Measurements from ENCODE around the gene GORASP2.

DNA sequence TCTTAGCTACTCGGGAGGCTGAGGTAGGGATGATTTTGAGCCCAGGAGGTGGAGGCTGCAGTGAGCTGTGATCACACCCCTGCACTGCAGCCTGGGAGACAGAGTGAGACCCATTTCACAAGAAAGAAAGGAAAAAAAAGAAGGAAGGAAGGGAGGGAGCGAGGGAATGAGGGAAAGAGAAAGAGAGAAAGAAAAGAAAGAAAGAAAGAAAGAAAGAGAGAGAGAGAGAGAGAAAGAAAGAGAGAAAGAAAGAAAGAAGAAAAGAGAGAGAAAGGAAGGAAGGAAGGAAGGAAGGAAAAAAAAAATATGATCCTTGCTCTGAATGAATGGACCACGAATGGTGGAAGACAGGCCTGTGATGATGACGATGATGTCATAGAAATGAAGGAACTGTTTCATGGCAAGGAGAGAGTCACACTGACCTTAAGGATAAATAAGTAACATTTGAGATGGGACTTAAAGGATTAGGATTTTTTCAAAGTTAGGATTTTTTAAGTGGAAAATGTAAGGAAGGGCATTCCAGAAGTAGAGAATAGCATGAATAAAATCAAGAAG lies 2.2 kb upstream of the GORASP2 start:
- TF ChIP-seq, protein P1, sequence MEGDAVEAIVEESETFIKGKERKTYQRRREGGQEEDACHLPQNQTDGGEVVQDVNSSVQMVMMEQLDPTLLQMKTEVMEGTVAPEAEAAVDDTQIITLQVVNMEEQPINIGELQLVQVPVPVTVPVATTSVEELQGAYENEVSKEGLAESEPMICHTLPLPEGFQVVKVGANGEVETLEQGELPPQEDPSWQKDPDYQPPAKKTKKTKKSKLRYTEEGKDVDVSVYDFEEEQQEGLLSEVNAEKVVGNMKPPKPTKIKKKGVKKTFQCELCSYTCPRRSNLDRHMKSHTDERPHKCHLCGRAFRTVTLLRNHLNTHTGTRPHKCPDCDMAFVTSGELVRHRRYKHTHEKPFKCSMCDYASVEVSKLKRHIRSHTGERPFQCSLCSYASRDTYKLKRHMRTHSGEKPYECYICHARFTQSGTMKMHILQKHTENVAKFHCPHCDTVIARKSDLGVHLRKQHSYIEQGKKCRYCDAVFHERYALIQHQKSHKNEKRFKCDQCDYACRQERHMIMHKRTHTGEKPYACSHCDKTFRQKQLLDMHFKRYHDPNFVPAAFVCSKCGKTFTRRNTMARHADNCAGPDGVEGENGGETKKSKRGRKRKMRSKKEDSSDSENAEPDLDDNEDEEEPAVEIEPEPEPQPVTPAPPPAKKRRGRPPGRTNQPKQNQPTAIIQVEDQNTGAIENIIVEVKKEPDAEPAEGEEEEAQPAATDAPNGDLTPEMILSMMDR (IDR thresholded peaks at IDR 0.05), result no peak
- no peak for TF ChIP-seq POLR2A (IDR thresholded peaks at IDR 0.05)
